HUES64 (cell line): ENCODE results near the gene PPDPF.

Experiments
- H3K27ac ChIP-seq: 2 replicates; pipeline ENCODE4 v1.7.0; 2013; ENCODE audit warnings: low read depth, low read length, inconsistent platforms
- H3K27me3 ChIP-seq: 2 replicates; pipeline ENCODE4 v1.6.1; 2013; ENCODE audit warnings: mild to moderate bottlenecking, low read length; ENCODE audit not compliant: insufficient read depth
- H3K36me3 ChIP-seq: 2 replicates; pipeline ENCODE4 v1.6.1; 2013; ENCODE audit warnings: mild to moderate bottlenecking, low read length; ENCODE audit not compliant: insufficient read depth
- H3K4me1 ChIP-seq: 2 replicates; pipeline ENCODE4 v1.6.1; 2013; ENCODE audit warnings: mild to moderate bottlenecking, low read length, moderate library complexity; ENCODE audit not compliant: insufficient read depth
- H3K4me3 ChIP-seq: 2 replicates; pipeline ENCODE4 v1.5.1; 2013; ENCODE audit warnings: mild to moderate bottlenecking, low read length, moderate library complexity
- H3K9ac ChIP-seq: 2 replicates; pipeline ENCODE4 v1.6.1; 2013; ENCODE audit warnings: mild to moderate bottlenecking, low read depth, low read length
- H3K9me3 ChIP-seq: 2 replicates; pipeline ENCODE4 v1.6.1; 2013; ENCODE audit warnings: low read depth, low read length; ENCODE audit not compliant: insufficient read depth
- WGBS: fragments of 150-250, 120-280 bp; methylation state at CpG from one replicate; pipeline ENCODE4 v1.1.7; 2013; ENCODE audit warnings: missing lambda C conversion rate; 5-methylcytosine and 5-hydroxymethylcytosine counted together

PPDPF gene

DNA sequence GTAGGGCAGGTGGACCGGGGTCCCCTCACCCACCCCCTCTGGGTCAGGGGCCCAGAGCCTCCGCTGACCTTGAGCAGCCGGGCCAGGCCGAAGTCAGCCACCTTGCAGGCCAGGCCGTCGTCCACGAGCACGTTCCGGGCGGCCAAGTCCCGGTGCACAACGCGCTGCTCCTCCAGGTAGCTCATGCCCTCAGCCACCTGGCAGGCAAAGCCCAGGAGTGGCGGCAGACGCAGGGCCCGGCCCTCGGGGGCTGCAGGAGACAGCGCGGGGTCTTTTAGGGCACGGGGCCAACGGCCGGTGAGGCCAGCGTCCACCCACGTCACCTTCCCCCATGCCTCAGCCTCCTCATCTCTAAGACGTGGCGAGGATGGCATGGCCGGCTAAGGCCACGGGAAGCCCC is 20.8 kb downstream of the PPDPF start:
- no peak overlapping the region for H3K27ac ChIP-seq
- H3K9me3 ChIP-seq, result no peaks in the 10 kb centered on the region
- H3K27me3 ChIP-seq, result no peaks in the 10 kb centered on the region
- H3K4me3 ChIP-seq, result no peak overlapping the region
- no peaks in the 10 kb centered on the region for H3K36me3 ChIP-seq
- WGBS, result 94% methylated on average over 28 of the region's 28 CpGs
- no peaks in the 10 kb centered on the region for H3K4me1 ChIP-seq
- no peak overlapping the region for H3K9ac ChIP-seq

DNA sequence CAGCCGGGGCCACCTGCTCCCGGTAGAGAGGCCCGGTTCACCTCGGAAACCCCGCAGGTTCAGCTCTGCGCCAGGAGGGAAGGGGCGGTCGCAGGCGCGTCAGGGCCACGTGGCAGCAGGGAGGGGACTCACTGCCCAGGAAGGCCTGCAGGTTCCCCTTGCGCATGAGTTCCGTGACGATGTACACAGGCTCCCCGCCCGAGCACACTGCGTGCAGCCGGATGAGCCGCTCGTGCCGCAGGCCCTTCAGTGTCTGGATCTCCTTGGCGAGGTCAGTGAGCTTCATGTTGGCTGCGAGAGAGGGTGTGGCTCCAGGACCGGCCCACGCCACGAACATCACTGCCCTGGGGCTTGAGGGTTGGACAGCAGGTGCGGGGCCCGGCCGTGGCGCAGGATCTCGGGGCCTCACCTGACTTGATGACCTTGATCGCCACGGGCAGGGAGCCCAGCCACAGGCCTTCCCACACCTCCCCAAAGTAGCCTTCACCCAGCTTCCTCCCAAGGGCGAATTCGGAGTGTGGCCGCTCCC is 21.5 kb downstream of the PPDPF start:
- Histone ChIP-seq H3K9me3 (no peaks in the 10 kb centered on the region), H3K4me1 (no peaks in the 10 kb centered on the region), H3K27ac (no peak overlapping the region), H3K4me3 (no peak overlapping the region), H3K36me3 (no peaks in the 10 kb centered on the region), H3K9ac (no peak overlapping the region), H3K27me3 (no peaks in the 10 kb centered on the region)
- WGBS, result 93% methylated on average over 36 of the region's 36 CpGs

DNA sequence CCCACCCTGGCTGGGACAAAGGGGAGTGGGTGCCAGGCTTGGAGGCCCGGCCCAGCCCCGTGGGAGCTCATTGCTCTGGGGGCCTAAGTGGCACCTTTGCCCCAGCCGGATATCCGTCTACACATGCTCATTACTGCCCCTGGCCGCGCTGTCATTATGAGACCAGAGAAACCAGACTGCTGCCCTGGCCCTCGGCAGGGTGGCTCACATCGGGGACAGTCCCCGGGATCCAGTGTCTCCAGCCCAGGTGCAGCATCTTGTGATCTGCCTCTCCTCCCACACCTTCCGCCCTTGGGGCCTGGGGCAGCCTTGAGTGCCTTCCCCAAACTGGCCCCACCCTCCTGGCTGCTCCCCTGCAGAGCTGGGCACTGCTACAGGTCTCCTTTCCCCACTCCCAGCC is 22.1 kb downstream of the PPDPF start:
- Histone ChIP-seq H3K4me3 (no peak overlapping the region), H3K27ac (no peak overlapping the region), H3K27me3 (no peaks in the 10 kb centered on the region), H3K36me3 (no peaks in the 10 kb centered on the region), H3K4me1 (no peaks in the 10 kb centered on the region), H3K9me3 (no peaks in the 10 kb centered on the region), H3K9ac (no peak overlapping the region)
- 91% methylated on average over 10 of the region's 10 CpGs for WGBS

GRCh38 chr20:63543131-63543530 is 22.6 kb downstream of the PPDPF start:
- Histone ChIP-seq H3K27ac (no peak overlapping the region), H3K9me3 (no peaks in the 10 kb centered on the region), H3K27me3 (no peaks in the 10 kb centered on the region), H3K4me1 (0 out of 2 replicates have a peak, but pooled peaks cover 4% of the 10 kb centered on the region), H3K36me3 (no peaks in the 10 kb centered on the region), H3K9ac (no peak overlapping the region), H3K4me3 (no peak overlapping the region)
- 89% methylated on average over 10 of the region's 10 CpGs for WGBS

- Histone ChIP-seq H3K9ac (no peak overlapping the region), H3K4me3 (no peak overlapping the region), H3K4me1 (0 out of 2 replicates have a peak, but pooled peaks cover 4% of the 10 kb centered on the region), H3K36me3 (no peaks in the 10 kb centered on the region), H3K9me3 (no peaks in the 10 kb centered on the region), H3K27ac (no peak overlapping the region), H3K27me3 (no peaks in the 10 kb centered on the region)
- 90% methylated on average over 6 of the region's 6 CpGs for WGBS
Measured at GRCh38 chr20:63543733-63544132, 23.2 kb downstream of the PPDPF start.

- H3K27me3 ChIP-seq, result no peaks in the 10 kb centered on the region
- H3K9ac ChIP-seq, result no peak overlapping the region
- no peak overlapping the region for H3K27ac ChIP-seq
- H3K36me3 ChIP-seq, result no peaks in the 10 kb centered on the region
- H3K4me1 ChIP-seq, result 0 out of 2 replicates have a peak, but pooled peaks cover 4% of the 10 kb centered on the region
- 89% methylated on average over 27 of the region's 27 CpGs for WGBS
- no peak overlapping the region for H3K4me3 ChIP-seq
- H3K9me3 ChIP-seq, result no peaks in the 10 kb centered on the region
Measured at GRCh38 chr20:63544241-63544957, 23.8 kb downstream of the PPDPF start.

DNA sequence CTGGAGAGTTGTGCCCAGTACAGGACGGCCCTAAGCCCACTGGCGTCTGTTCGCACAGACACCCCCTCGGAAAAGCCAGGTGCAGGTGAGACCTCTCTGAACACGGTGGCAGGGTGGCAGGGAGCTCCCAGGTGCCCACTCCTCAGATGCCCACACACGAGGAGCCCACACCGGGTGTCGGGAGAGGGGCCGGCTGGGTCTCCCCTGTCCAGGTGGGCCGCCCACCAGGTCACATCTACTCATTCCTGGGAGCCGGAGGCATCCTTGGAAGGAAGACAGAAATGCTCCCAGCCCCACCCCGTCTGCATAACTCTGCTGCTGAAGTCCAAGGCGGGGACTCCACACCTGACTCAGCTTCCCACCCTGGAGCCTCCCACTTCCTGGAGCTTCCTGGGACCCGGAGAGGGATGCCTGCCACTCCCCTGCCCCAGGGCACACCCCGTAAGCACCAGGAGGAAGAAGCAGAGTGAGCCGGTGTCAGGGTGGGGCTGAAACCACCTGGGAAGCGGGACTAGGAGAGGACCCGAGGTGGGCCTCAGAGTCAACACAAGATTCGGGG is 24.5 kb downstream of the PPDPF start:
- H3K4me1 ChIP-seq, result 0 out of 2 replicates have a peak, but pooled peaks cover 4% of the 10 kb centered on the region
- WGBS, result 80% methylated on average over 19 of the region's 19 CpGs
- H3K9me3 ChIP-seq, result no peaks in the 10 kb centered on the region
- no peaks in the 10 kb centered on the region for H3K36me3 ChIP-seq
- no peaks in the 10 kb centered on the region for H3K27me3 ChIP-seq
- H3K27ac ChIP-seq, result no peak overlapping the region
- H3K9ac ChIP-seq, result no peak overlapping the region
- no peak overlapping the region for H3K4me3 ChIP-seq

GRCh38 chr20:63545814-63546213 is 25.2 kb downstream of the PPDPF start:
- Histone ChIP-seq H3K9ac (no peak overlapping the region), H3K27me3 (no peaks in the 10 kb centered on the region), H3K9me3 (no peaks in the 10 kb centered on the region), H3K27ac (no peak overlapping the region), H3K4me1 (0 out of 2 replicates have a peak, but pooled peaks cover 4% of the 10 kb centered on the region), H3K36me3 (no peaks in the 10 kb centered on the region), H3K4me3 (no peak overlapping the region)
- 73% methylated on average over 6 of the region's 6 CpGs for WGBS

DNA sequence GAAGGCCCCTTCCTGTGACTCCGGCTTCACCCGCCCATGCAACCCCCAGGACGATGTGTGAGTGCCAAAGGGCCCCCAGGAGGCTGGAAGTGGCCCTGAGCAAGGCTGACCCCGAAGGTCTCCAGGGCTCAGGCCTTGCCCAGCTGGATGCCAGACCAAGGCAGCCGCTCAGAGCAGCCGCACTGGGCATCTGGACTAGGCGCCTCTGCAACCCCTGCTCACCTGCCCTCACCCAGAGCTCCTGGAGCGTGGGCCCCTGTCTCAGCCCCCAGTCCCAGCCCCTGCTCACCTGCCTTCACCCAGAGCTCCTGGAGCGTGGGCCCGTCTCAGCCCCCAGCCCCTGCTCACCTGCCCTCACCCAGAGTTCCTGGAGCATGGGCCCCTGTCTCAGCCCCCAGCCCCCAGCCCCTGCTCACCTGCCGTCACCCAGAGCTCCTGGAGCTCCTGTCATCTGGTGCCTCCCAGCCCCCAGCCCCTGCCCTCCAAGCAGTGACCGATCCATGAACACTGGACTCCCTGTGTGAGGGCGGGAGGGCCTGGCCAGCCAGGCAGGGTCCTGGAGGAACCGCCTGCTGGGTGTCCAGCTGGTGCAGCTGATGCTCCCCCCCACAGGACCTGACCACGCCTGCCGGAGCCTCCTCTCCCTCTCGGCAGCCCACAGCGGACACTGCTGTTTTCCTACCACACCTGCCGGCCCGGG is 25.8 kb downstream of the PPDPF start:
- Histone ChIP-seq H3K9ac (no peak overlapping the region), H3K27me3 (no peaks in the 10 kb centered on the region), H3K27ac (no peak overlapping the region), H3K4me1 (peaks cover 4% of the 10 kb centered on the region; the same call in 1 of the 2 replicates), H3K4me3 (no peak overlapping the region), H3K36me3 (no peaks in the 10 kb centered on the region), H3K9me3 (no peaks in the 10 kb centered on the region)
- 90% methylated on average over 20 of the region's 20 CpGs for WGBS

GRCh38 chr20:63546956-63547724 is 26.6 kb downstream of the PPDPF start:
- Histone ChIP-seq H3K36me3 (no peaks in the 10 kb centered on the region), H3K4me1 (peaks cover 6% of the 10 kb centered on the region; the same call in 1 of the 2 replicates), H3K27me3 (no peaks in the 10 kb centered on the region), H3K27ac (no peak overlapping the region), H3K4me3 (no peak overlapping the region), H3K9me3 (no peaks in the 10 kb centered on the region), H3K9ac (no peak overlapping the region)
- WGBS, result 80% methylated on average over 58 of the region's 58 CpGs
